Gastrocnemius medialis (tissue), 4 donors: ENCODE data around the gene CHID1. TPM values are rescaled to one million over a fixed set of nuclear protein-coding genes. Genes with fewer than 3 reads are reported as not detected.

Experiments
- ATAC-seq, 2 donors: fragments of 150-250 bp; one replicate each; pipeline ENCODE4 v1.9.1; 2016
- DNase-seq, 2 donors: peaks; one replicate each; pipeline ENCODE4 v3.0.0-alpha.2; 2019
- H3K27ac ChIP-seq, 4 donors: fragments of 200-600 bp; sonication (generic); 1 replicate in 1 of 4; 2 replicates in 3 of 4; pipeline ENCODE4 v1.5.1; 2016 to 2018; ENCODE audit warnings: mild to moderate bottlenecking in 2 of 4, moderate library complexity in 1 of 4
- H3K27me3 ChIP-seq, 3 donors: fragments of 200-600 bp; sonication (generic) in 2 of 3; 1 replicate in 1 of 3; 2 replicates in 2 of 3; pipeline versions ENCODE4 v1.5.1 to v1.6.0; 2016 to 2019; ENCODE audit warnings: mild to moderate bottlenecking in 1 of 3, moderate library complexity in 1 of 3
- H3K36me3 ChIP-seq, 2 donors: fragments of 200-600 bp; sonication (generic) in 1 of 2; one replicate each; pipeline ENCODE4 v1.5.1; 2017 to 2018
- H3K4me1 ChIP-seq, 2 donors: fragments of 200-600 bp; sonication (generic) in 1 of 2; one replicate each; pipeline ENCODE4 v1.5.1; 2016 to 2017; ENCODE audit warnings: mild to moderate bottlenecking in 2 of 2
- H3K4me3 ChIP-seq, 4 donors: fragments of 200-600 bp; sonication (generic) in 3 of 4; 1 replicate in 1 of 4; 2 replicates in 3 of 4; pipeline ENCODE4 v1.5.1; 2016 to 2019; ENCODE audit warnings: mild to moderate bottlenecking in 2 of 4
- H3K9me3 ChIP-seq, 3 donors: fragments of 200-600 bp; sonication (generic) in 2 of 3; 1 replicate in 1 of 3; 2 replicates in 2 of 3; pipeline ENCODE4 v1.5.1; 2016 to 2019
- CTCF ChIP-seq, 5 experiments: fragments of 450-650 bp in 3 of 5; fragments of 200-600 bp in 2 of 5; sonication (generic) in 2 of 5; IDR thresholded peaks in 4 of 5; conservative IDR thresholded peaks in 1 of 5; 1 replicate in 4 of 5; 2 replicates in 1 of 5; pipeline ENCODE4 v1.5.1; 2016 to 2019; ENCODE audit warnings: antibody characterized with exemption in 5 of 5, mild to moderate bottlenecking in 3 of 5, moderate library complexity in 3 of 5
- POLR2A ChIP-seq, 2 donors: fragments of 450-650 bp; IDR thresholded peaks; one replicate each; pipeline ENCODE4 v1.6.1; 2017; ENCODE audit warnings: antibody characterized with exemption in 2 of 2, mild to moderate bottlenecking in 2 of 2, moderate library complexity in 2 of 2
- in situ Hi-C, 4 donors: fragments of 200-750 bp; cut with MboI; loops; one replicate each; pipeline versions ENCODE4 v1.15.0 to v1.8.0; 2017; ENCODE audit warnings: low sequenced_read_pairs in 4 of 4
- intact Hi-C: fragments of 100-400 bp; cut with DNase I; formaldehyde crosslinking; loops from one replicate; pipeline ENCODE4 v1.15.1; 2023; ENCODE audit warnings: low total_unique reads
- total RNA-seq, 4 donors: library from RNA; depleted of rRNA; stranded (reverse); fragments of >200 nt; gene quantifications; one replicate each; pipeline versions ENCODE4 v1.1.0 to v1.2.3, GENCODE V29; 2016

Gene CHID1
- total RNA-seq, 4 donors from 2014 or later: 23.3 to 43.2 (median 33.1) TPM

GRCh38 chr11:932435-932834, 21.8 kb upstream of the CHID1 start:
- peak in 1 of 2 donors; percentile 60 for ATAC-seq
- DNase-seq: no peak
- peaks cover 34 to 43% of the 10 kb centered on the region in 2 donors for H3K4me1 ChIP-seq
- H3K4me3 ChIP-seq: no peak overlapping the region
- no peaks in the 10 kb centered on the region for H3K9me3 ChIP-seq
- TF ChIP-seq CTCF (IDR thresholded peaks at IDR 0.05 in 4 of 5, conservative IDR thresholded peaks at IDR 0.05 in 1 of 5) (no peak), POLR2A (IDR thresholded peaks at IDR 0.05) (no peak)
- intact Hi-C loops (no loop called here), in situ Hi-C loops (no loop called here)
- no peaks in the 10 kb centered on the region for H3K27me3 ChIP-seq
- peak overlapping the region; percentile 24 to 59 (median 42) for H3K27ac ChIP-seq
- H3K36me3 ChIP-seq: no peaks in the 10 kb centered on the region

GRCh38 chr11:931385-931784, 20.8 kb upstream of the CHID1 start:
- no peaks in the 10 kb centered on the region for H3K9me3 ChIP-seq
- H3K27me3 ChIP-seq: no peaks in the 10 kb centered on the region
- ATAC-seq (no peak), DNase-seq (no peak)
- H3K4me1 ChIP-seq: peaks cover 34 to 50% of the 10 kb centered on the region in 2 donors
- H3K36me3 ChIP-seq: no peaks in the 10 kb centered on the region
- intact Hi-C loops (no loop called here), in situ Hi-C loops (no loop called here)
- H3K4me3 ChIP-seq: no peak overlapping the region
- no peak for TF ChIP-seq CTCF (IDR thresholded peaks at IDR 0.05 in 4 of 5, conservative IDR thresholded peaks at IDR 0.05 in 1 of 5)
- TF ChIP-seq POLR2A (IDR thresholded peaks at IDR 0.05): no peak
- no peak overlapping the region for H3K27ac ChIP-seq

GRCh38 chr11:929405-929804, 18.8 kb upstream of the CHID1 start:
- H3K36me3 ChIP-seq: no peaks in the 10 kb centered on the region
- no peak overlapping the region for H3K4me3 ChIP-seq
- H3K27me3 ChIP-seq: no peaks in the 10 kb centered on the region
- in situ Hi-C loops: no loop called here
- intact Hi-C loops: loop anchor here (5.0 kb wide), 1 partner anchor 82 kb away; no protein-coding TSS in a partner anchor
- DNase-seq: no peak
- no peaks in the 10 kb centered on the region for H3K9me3 ChIP-seq
- ATAC-seq: no peak
- TF ChIP-seq CTCF (IDR thresholded peaks at IDR 0.05 in 4 of 5, conservative IDR thresholded peaks at IDR 0.05 in 1 of 5): no peak
- TF ChIP-seq POLR2A (IDR thresholded peaks at IDR 0.05): no peak
- peaks cover 34 to 47% of the 10 kb centered on the region in 2 donors for H3K4me1 ChIP-seq
- H3K27ac ChIP-seq: no peak overlapping the region

GRCh38 chr11:928786-929185, 18.2 kb upstream of the CHID1 start:
- Histone ChIP-seq H3K27me3 (no peaks in the 10 kb centered on the region), H3K9me3 (no peaks in the 10 kb centered on the region), H3K4me3 (no peak overlapping the region), H3K27ac (no peak overlapping the region), H3K36me3 (no peaks in the 10 kb centered on the region), H3K4me1 (peaks cover 32 to 42% of the 10 kb centered on the region in 2 donors)
- TF ChIP-seq CTCF (IDR thresholded peaks at IDR 0.05 in 4 of 5, conservative IDR thresholded peaks at IDR 0.05 in 1 of 5) (no peak), POLR2A (IDR thresholded peaks at IDR 0.05) (no peak)
- ATAC-seq: no peak
- in situ Hi-C loops: no loop called here
- no peak for DNase-seq
- intact Hi-C loops: loop anchor here (5.0 kb wide), 1 partner anchor 81 kb away; no protein-coding TSS in a partner anchor

- intact Hi-C loops (loop anchor here (2.0 to 5.0 kb wide), 2 partner anchors 81 to 123 kb away; no protein-coding TSS in a partner anchor), in situ Hi-C loops (no loop called here)
- ATAC-seq (no peak), DNase-seq (no peak)
- Histone ChIP-seq H3K36me3 (no peaks in the 10 kb centered on the region), H3K4me1 (peaks cover 22 to 33% of the 10 kb centered on the region in 2 donors), H3K27ac (peak overlapping the region in 1 of 4 donors; percentile 7), H3K9me3 (no peaks in the 10 kb centered on the region), H3K4me3 (no peak overlapping the region), H3K27me3 (no peaks in the 10 kb centered on the region)
- TF ChIP-seq CTCF (IDR thresholded peaks at IDR 0.05 in 4 of 5, conservative IDR thresholded peaks at IDR 0.05 in 1 of 5): no peak
- no peak for TF ChIP-seq POLR2A (IDR thresholded peaks at IDR 0.05)
Observed at GRCh38 chr11:927871-928270, 17.3 kb upstream of the CHID1 start.
